ENCODE results near the gene DNM2.

DNA sequence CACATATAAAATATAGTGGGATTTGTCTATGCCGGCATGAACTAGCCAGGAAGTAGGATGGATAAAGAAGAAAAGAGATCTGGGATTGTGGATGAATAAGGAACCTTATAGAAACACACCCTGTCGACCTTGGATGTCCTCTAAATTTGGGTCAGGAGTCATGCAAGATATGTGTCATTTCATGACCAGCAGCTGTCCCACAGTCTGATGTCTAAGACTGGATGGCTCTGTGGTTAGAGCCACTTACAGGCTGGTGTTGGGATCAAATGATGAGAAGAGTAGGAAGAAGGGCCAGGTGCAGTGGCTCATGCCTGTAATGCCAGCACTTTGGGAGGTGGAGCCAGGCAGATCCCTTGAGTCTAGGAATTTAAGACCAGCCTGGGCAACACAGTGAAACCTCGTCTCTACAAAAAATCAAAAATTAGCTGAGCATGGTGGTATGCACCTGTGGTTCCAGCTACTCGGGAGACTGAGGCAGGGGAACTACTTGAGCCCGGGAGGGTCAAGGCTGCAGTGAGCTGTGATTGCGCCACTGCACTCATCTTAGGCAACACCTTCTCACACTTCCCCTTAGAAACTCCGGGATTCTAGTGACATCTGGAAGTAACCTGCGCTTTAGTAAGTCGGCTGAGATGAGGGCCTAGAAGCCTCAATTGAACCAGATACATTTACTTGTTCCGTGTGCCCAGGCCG is 87.3 kb downstream of the DNM2 start:
- TF ChIP-seq, protein P1, sequence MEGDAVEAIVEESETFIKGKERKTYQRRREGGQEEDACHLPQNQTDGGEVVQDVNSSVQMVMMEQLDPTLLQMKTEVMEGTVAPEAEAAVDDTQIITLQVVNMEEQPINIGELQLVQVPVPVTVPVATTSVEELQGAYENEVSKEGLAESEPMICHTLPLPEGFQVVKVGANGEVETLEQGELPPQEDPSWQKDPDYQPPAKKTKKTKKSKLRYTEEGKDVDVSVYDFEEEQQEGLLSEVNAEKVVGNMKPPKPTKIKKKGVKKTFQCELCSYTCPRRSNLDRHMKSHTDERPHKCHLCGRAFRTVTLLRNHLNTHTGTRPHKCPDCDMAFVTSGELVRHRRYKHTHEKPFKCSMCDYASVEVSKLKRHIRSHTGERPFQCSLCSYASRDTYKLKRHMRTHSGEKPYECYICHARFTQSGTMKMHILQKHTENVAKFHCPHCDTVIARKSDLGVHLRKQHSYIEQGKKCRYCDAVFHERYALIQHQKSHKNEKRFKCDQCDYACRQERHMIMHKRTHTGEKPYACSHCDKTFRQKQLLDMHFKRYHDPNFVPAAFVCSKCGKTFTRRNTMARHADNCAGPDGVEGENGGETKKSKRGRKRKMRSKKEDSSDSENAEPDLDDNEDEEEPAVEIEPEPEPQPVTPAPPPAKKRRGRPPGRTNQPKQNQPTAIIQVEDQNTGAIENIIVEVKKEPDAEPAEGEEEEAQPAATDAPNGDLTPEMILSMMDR (IDR thresholded peaks at IDR 0.05): no peak
- no peak for TF ChIP-seq POLR2A (IDR thresholded peaks at IDR 0.05)
- no peak for TF ChIP-seq POLR2AphosphoS5 (IDR thresholded peaks at IDR 0.05)
